ENCODE data around the gene INPPL1.
A peak's percentile ranks its signal among the peaks of the same experiment; 100 is the strongest.

The INPPL1 gene

DNA sequence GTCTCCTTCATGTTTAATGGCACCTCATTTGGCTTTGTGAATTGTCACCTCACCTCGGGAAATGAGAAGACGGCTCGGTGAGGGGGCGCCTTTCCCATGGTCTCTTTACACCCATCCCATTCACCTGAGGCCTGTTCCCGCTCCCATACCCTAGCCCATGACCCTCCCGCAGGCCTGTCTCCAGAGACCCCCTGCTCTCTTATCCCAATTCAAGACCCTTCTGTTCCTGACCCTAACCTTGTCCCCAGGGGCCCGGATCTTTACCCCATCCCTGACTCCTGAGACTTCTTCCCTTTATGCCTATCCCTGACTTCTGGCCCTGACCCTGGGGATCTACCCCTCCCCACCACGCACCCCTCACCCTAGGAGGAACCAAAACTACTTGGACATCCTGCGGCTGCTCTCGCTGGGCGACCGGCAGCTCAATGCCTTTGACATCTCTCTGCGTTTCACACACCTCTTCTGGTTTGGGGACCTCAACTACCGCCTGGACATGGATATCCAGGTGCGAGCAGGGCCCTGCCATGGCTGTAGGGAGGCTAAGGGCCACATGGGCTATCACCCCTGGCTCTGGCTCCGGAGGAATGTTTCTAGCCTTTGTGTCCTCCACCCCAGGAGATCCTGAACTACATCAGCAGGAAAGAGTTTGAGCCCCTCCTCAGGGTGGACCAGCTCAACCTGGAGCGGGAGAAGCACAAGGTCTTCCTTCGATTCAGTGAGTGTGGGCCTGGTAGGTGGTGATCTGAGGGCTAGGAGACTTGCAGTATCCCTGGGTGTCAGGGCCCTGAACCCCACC is 7.9 kb downstream of the INPPL1 start:
- no peak for DNase-seq

DNA sequence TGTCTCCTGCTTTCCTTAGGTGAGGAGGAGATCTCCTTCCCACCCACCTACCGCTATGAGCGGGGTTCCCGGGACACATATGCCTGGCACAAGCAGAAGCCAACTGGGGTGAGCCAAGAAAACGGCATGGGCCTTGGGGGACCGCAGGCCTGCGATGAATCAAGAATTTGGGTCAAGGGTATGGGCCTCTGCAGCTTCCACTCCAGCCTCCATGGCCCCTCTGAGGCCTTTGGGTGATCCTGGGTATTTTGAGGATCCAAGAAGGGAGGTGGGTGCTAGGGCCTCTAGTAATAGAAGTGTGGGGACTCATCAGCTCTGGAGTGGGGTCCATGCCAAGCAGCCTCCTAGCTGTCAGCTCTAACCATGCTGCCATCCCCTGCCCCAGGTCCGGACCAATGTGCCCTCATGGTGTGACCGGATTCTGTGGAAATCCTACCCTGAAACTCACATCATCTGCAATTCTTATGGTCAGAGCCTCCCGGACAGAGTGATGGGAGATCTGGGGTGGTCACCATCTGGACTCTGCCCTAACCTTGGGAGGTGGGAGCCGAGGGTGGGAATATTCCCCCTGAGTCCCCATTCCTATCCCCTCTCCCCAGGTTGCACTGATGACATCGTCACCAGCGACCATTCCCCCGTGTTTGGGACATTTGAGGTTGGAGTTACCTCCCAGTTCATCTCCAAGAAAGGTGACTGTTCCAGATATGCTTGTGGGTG is 8.6 kb downstream of the INPPL1 start:
- no peak for DNase-seq

DNA sequence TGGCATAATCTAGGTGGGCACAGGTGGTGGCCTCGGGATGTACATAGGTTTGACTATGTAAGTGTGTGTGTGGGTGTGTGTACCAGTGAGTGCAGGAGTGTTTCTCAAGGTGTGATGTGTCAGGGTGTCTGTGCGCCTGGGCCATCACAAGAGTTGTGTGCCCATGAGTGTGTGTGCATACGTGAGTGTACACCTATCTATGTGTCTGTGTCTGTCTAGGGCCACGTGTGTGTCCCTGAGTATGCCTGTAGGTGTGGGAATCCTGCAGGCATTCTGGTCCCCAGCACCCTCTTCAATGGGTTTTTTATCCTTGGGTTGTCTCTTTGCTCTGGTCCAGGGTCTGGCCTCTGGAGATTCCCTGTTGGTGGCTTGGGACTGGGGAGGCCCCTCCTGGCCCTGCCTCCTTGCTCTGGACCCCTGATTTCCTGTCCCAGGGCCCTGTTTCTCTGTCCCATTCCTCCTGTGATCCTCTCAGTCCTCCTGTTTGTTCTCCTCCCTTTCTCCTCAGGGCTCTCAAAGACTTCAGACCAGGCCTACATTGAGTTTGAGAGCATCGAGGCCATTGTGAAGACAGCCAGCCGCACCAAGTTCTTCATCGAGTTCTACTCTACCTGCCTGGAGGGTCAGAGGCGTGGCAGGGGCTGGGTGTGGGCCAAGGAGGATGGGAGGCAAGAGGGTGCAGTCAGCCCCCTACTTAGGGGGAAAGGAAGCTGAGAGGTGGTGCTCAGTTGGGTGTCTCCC is 9.4 kb downstream of the INPPL1 start:
- no peak for DNase-seq

DNA sequence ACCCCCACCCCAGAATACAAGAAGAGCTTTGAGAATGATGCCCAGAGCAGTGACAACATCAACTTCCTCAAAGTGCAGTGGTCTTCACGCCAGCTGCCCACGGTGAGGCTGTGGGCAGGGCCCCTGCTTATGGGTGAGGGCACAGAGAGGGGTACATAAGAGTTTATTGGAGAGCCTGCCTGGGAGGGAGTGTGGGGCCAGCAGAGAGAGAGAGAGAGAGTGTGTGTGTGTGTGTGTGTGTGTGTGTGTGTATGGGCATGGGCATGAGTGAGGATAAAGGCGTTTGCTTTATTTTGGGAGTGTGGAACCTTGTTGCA is 9.9 kb downstream of the INPPL1 start:
- no peak for DNase-seq

DNA sequence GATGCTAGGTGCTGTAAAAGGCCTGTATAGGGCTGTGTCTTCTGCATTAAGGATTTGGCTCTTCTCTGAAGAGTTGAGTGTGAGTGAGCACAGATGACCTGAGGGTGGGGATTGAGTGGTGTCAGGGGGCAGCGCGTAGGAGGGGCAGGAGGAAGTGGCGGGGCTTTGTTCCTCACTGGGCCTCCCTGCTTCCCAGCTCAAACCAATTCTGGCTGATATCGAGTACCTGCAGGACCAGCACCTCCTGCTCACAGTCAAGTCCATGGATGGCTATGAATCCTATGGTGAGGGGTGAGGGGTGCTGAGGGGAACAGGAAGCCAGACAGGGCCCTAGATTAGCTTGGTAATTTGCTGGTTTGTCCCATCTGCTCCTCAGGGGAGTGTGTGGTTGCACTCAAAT is 10.4 kb downstream of the INPPL1 start:
- DNase-seq: no peak

DNA sequence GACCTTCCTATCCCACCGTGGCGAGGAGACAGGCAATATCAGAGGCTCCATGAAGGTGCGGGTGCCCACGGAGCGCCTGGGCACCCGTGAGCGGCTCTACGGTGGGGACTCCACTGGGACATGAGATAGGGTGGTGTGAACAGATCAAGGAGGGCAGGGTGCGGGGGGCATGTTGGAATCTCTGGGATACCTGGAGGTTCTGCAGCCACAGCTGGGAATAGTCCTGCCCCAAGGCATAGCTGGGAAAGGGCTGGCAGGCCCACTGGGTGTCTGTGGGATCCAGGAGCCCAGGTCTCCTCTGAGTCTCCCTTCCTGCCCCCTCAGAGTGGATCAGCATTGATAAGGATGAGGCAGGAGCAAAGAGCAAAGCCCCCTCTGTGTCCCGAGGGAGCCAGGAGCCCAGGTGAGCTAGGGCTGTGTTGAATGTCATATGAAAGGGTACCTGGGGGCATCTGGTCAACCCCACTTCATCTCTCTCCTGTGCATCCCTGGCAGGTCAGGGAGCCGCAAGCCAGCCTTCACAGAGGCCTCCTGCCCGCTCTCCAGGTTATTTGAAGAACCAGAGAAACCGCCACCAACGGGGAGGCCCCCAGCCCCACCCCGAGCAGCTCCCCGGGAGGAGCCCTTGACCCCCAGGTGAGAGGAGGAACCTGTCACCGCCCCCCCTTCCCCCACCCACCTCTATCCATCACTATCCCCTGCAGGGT is 10.9 kb downstream of the INPPL1 start:
- DNase-seq: no peak

DNA sequence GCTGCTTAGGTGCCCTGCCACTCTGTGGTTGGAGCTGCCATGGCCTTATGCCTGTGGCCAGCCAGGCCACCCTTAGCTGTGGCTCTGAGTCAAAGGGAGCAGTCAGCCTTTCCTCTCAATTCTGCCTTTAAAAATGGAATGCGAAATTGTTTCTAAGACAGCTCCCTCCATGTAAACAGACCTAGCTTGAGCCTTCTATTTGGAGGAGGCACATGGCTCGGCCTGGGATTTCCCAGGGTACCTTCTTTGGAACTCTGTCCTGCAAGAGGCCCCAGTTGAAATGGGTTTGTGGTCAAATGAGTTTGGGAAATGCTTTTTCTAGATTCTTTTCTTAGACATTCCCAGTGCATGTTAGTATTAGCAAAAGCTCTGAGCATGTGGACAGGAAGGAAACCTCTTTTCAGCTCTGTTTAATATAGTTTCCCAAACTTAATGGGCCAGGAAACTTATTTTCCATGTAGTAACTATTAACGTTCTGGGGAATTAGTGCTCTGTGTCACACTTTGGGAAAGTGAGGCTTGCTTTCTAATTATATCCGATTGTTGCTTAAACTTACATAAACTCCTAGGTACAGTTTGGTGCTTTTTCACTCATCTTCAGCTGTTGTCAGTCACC is 11.6 kb downstream of the INPPL1 start:
- no peak for DNase-seq

DNA sequence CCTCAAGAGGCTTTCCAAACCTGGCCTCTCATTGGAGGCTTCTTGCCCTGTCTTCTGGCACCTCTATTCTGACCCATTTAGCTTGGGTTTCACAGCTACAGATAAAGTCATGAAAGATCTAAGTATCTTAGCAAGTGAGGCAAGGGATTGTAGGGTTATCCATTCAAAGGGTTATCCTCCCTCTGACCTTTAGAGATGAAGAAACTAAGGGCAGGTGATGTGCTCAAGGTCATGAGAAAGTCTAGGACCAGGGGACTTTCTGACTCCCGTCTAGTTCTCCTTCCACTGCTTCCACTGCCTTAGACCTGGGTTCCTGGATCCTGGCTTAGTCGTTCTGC is 12.2 kb downstream of the INPPL1 start:
- no peak for DNase-seq

DNA sequence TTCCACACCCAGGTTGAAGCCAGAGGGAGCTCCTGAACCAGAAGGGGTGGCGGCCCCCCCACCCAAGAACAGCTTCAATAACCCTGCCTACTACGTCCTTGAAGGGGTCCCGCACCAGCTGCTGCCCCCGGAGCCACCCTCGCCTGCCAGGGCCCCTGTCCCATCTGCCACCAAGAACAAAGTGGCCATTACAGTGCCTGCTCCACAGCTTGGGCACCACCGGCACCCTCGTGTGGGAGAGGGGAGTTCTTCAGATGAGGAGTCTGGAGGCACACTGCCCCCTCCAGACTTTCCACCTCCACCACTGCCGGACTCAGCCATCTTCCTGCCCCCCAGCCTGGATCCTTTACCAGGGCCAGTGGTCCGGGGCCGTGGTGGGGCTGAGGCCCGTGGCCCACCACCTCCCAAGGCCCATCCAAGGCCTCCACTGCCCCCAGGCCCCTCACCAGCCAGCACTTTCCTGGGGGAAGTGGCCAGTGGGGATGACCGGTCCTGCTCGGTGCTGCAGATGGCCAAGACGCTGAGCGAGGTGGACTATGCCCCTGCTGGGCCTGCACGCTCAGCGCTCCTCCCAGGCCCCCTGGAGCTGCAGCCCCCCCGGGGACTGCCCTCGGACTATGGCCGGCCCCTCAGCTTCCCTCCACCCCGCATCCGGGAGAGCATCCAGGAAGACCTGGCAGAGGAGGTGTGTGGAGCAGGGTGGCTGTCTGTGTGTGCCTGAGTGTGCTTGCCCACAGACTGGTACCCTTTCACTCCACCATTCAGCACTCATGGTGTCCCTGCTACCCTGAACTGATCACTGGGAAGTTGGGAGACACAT is 12.8 kb downstream of the INPPL1 start:
- DNase-seq: no peak

DNA sequence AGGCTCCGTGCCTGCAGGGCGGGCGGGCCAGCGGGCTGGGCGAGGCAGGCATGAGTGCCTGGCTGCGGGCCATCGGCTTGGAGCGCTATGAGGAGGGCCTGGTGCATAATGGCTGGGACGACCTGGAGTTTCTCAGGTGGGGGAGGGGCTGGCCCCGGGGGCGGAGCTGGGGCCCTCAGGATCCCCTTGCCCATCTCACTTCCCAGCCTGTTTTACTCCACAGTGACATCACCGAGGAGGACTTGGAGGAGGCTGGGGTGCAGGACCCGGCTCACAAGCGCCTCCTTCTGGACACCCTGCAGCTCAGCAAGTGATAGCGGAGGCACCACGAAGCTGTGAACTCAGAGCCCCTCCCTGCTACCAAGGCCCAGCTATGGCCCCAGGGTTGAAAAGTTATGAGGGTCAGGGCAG is 13.5 kb downstream of the INPPL1 start:
- DNase-seq: peak; percentile 79

DNA sequence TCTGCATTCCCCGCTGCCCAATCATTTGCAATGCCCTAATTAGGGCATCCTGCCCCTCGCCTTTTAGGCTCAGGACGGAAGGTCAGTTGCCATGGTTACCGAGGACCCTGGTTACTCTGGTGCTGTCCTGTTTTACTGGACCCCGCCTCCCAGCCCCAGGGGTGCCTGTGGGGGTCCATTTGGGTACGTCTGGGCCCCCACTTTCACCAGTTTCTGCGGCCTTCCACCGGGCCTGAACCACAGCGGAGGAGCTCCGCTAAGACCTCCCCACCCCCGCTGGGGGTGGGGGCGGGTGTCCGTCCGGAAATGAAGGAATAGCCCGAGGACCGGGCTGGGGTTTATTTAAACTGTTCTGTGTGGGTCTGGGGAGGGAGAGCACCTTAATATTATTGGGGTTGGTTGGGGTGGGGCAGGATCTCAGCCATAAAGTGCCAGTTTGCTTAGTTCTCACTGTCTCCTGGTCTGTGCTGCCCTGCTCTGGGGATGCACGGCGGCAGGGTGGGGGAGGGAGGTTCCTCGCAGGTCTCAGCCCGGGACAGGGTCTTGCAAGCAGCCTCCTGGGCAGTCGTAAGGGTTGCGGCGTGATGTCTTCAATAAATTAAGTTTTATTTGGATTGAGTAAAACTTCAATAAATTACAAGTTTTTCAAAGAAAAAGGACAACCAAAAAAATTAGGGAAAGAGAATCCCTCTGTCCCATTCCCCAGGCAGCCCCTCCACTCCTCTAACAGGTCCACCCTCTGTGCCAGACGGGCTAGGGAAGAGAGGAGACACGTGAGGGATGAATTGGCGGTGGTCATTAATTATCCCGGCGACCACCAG is 14.1 kb downstream of the INPPL1 start:
- no peak for DNase-seq

DNA sequence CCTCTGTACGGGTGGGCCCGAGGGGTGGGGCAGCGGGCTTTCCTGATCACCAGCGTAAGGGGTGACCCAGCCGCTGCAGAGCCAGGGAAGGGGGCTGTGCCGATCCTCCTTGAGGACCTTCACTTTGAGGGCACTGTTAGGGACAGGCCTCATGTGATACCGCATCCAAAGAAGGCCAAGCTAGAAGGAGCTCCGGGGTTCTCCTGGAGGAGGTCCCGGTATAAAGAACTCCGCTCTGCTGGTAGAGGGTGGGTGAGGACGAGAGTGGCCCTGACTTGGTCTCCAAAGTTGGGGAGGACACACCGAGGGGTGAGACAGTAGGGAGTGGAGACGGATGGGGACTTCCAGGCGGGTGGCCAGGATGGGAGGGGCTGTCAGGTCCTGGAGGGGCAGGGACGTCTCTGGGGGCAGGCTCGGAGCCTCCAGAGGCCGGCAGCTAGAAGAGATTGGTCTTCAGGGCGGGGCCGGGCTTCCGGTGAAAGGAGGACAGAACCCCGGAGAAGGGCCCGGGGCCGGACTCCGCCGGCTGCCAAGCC is 14.8 kb downstream of the INPPL1 start:
- DNase-seq: peak; percentile 72

DNA sequence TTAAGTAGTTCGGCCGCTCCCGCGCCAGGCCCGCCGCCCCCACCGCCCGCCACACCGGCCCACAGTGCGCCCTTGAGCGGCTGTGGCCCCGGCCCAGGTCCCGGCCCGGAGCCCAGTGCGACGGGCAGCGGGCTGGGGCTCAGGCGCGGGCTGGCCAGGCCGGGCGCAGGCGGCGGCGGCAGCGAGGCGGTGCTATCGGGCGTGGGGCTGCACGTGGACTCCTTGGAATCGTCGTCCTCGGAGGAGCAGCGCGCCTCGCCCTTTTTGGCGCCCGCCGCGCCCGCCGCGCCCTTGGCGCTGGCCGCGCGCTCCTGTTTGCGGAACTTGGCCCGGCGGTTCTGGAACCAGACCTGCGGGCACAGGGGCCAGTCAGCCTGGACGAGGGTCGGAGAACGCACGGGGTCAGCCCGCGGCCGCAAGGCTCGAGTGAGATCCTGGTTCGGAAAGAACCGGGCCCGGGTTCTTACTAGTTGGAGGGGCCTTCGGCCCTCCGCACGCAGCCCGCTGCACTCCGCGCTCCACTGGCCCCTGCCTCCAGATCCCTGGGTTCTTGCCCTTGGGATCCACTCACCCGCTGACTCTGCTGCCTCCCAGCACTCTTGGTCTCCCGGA is 15.4 kb downstream of the INPPL1 start:
- DNase-seq: peak; percentile 72

DNA sequence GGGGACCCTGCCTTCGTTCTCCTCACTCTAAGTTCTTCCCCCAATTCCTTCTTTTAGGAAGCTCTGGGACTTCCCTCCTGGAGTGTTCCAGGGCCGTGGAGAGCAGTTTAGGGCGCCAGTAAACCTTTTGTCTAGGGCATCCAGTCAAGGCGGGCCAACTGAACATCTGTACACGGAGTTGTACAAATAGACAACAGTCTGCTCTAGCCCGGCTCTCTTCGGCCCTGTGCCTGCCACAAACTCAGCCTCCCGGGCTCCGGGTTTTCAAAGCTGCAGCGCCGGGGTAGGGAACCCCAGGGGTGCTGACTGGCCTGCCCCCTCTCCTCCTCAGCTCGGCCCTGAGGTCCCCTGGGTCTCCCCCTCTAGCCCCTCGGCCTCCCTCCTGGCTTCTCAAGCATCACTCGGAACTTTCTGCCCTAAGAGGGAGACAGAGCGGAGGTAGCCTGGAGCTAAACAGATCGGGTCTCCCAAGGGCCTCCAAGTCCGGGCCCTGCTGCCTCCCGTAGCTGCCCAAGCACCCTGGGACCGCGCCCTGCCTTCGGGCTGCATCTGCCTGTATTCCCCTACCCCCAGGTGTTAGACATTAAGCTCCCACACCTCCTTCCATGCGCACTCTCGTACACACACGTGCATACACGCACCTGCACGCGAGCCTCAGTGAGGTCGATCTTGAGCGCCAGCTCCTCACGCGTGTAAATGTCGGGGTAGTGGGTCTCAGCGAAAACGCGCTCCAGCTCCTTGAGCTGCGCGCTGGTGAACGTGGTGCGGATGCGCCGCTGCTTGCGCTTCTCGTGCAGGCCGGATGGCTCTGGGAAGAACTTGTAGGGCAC is 16.1 kb downstream of the INPPL1 start:
- peak; percentile 51 for DNase-seq

DNA sequence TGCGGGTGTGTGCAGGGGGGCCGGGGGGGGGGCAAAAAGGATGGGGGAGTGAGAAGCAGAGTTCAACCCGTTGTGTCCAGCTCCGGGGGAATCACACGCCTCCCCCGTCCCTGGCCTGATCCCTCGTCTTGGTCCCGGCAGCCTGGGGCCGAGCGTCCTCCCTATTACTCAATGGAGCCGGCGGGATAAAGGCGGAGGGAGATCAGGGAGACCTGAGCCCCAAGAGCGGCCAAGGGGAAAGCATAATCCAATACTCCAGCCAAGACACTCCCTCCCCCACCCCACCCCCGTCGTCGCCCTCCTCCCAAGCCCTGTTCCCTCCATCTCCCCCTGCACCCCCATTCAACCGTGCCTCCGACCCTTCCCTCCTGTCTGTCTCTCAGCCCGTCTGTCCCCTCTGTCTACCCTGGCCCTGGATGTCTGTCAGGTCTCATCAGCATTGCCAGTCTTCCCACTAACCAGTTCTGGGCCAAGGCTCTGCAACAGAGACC is 16.8 kb downstream of the INPPL1 start:
- no peak for DNase-seq

DNA sequence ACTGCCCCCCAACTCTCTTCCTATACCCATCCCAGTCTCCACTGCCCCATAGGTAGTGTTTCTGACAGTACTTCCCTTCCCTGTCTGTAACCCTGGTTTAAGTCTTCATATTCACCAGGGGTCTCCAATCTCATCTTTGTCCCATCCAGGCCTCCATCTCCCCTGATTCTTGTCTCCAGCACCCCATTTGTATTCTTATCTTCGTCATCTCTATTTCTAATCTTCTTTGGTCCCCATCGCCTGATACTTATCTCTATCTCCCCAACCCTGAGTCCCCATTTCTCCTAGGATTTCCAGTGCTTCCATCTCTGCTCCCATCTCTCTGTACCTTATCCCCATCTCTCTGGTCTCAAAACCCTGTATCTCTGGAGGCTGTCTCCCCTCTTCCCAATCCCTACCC is 17.6 kb downstream of the INPPL1 start:
- no peak for DNase-seq

DNA sequence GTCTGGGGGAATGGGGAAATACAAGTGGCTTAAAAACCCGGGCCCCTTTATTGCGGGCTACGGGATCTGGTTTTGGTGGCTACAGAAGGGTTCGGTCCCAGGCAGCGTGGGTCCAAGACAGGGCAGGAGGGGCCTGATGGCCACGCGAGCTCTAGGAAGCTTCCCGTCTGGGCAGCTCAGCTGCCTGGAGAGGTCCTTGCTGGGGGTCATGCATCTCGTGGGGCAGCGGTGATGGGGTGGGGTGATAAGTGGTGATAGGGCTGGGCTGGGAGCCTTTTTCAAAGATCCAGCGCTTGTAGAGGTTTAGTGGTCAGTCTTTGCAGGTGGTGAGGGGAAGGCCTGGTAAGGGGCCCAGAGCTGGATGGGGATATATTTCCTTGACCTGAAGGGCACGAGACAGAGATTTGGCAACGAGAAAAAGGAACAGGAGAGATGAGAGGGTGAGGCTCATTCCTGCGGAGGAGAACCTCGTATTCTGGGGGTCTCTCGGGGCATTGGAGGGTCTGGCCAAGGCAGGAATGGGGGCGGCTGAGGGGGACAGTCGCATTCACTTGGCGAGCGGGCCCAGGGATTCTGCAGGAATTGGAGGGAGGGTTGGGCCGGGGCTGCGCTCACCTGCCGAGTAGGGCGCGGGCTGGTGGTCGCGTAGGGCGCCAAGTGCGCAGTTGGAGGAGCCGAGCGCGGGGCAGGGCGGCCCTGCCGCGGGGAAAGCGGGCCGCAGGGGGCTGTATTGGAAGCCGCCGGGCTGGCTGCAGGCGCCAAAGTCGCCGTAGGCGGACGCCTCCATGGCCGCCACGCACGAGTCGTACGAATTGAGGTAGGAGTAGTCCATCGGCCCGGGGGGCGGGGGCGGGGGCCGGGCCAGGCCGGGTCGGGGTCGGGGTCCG is 18.8 kb downstream of the INPPL1 start:
- DNase-seq: no peak

DNA sequence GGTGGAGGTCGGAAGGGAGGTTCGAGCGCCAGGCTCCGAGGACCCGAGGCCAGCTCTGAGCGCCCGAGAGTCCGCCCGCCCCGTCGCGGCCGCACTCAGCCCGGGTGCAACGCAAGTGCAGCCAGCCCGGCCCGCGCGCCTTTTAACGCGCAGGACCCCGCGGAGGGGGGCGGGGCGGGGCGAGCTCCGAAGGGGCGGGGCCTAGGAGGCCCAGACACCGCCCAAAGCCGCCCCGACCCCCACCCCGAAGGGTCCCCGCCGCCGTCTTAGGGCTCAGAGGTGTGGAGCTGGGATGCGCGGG is 19.4 kb downstream of the INPPL1 start, which contains the start of gene PHOX2A:
PHOX2A (minus strand) TSS at position 117 of the 301 bp plus-strand sequence. CDS start 172 bp downstream, outside the sequence.
- DNase-seq: no peak

Measured in hematopoietic multipotent progenitor cell treated with erythropoietin and hydrocortisone succinate and interleukin-3 and kit ligand, for 4 days (in vitro differentiated cells).